GM18526 (cell line): ENCODE measurements around the gene NCSTN.

ENCODE experiments used
- POLR2A ChIP-seq: IDR thresholded peaks from 3 replicates; pipeline ENCODE4 v1.6.1; 2011; ENCODE audit not compliant: insufficient read length; ENCODE audit errors: extremely low read depth

Gene NCSTN

DNA sequence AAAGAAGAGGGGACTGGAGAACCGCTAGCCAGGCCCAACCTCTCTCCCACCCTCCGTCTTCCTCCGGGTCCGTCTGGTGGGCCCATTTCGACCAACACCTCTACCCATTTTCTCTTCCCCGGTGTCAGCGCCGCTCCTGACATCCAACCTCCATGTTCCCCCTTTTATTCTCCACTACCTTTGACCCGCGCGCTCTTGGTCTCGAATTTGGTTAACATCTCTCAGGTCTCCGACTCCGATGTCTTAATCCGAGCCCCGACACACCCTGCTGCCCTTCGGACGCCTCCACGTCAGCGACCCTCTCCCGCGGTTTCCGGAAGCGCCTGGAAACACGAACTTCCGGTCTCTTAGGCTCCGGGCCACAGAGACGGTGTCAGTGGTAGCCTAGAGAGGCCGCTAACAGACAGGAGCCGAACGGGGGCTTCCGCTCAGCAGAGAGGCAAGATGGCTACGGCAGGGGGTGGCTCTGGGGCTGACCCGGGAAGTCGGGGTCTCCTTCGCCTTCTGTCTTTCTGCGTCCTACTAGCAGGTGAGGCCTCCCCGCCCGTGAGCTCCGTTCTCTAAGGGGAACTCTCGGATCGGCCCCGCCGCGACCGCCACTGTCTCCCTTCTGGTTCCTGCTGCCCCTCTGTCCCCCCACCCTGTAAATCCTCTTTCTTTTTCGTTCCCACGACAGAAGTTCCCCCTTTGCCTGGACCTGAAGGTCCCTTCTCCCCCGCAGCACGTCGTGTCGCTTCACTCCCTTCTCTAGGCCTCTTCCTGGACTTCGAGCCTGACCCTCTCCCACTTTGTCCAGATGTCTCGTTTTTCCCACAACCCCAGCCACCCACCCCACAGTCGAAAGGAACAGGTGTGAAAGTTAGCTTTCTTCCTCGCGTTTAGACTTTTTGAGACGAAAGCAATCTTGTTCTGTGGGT lies at the start of gene NCSTN, which contains the start of gene COPA:
Gene NCSTN (plus strand): TSS at position 431 of the 917 bp plus-strand sequence. CDS start 14 bp downstream, at position 445.
Gene COPA (minus strand): TSS at position 298 of the 917 bp plus-strand sequence. CDS start 80 bp downstream, at position 218.
- TF ChIP-seq POLR2A = peak; percentile 89

DNA sequence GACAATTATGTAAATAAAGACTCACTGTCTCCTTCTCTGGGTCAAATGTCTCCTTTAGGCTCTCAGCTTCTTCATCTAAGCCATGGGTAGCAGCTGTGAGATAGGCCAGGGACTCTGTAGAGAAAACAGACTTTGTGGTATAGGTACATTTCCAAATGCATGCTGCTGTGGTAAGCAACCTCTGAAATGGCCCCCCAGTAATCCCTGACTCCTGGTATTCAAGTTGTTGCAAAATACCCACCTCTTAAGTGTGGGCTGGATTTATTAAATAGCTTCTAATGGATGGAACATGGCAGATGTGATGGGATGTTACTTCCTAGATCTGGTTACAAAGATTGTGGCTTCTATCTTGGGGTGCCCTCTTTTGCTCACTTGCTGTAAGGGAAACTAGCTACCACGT lies 47.1 kb upstream of the NCSTN start:
- no peak for TF ChIP-seq POLR2A

GRCh38 chr1:160300173-160300572 lies 43.0 kb upstream of the NCSTN start:
- no peak for TF ChIP-seq POLR2A

- TF ChIP-seq POLR2A = no peak
Measured at GRCh38 chr1:160307118-160307791, 35.9 kb upstream of the NCSTN start.

- no peak for TF ChIP-seq POLR2A
Measured at GRCh38 chr1:160308451-160309184, 34.6 kb upstream of the NCSTN start.

DNA sequence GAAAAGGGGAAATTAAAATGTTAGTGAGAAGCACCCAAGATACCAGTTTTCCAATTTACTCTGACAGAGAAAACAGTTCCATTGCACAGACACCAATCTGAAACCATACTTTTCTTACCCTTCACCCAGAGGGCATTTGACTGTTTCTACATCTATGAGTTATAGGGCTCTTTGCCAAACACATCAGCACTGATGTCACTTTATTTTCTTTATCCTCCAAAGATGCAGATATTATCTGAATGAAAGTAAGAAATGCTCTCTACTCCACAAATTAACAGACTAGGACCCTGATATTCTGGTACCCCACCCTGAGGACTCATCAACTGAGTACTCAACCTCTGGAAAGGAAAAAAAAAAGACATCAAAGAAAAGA lies 34.0 kb upstream of the NCSTN start:
- TF ChIP-seq POLR2A = no peak

DNA sequence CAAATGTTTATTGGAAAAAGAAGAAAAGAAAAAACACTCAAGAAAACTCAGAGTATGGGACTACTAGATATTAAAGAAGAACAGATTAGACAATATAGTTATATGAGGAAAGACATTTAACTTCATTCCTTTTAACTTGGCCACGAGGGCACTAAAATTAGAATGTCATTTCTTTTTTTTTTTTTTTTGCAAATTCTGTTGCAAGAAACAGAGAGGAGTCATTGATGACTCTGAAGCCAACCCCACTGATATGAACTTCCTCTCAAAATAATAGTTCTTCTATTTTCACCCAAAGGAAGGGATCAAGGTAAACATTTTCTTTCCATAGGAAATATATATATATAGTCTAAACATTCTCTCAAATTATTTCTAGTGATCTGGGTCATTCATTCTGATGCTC lies 33.6 kb upstream of the NCSTN start:
- TF ChIP-seq POLR2A = no peak

- TF ChIP-seq POLR2A = no peak
Measured at GRCh38 chr1:160315359-160315758, 27.8 kb upstream of the NCSTN start.

DNA sequence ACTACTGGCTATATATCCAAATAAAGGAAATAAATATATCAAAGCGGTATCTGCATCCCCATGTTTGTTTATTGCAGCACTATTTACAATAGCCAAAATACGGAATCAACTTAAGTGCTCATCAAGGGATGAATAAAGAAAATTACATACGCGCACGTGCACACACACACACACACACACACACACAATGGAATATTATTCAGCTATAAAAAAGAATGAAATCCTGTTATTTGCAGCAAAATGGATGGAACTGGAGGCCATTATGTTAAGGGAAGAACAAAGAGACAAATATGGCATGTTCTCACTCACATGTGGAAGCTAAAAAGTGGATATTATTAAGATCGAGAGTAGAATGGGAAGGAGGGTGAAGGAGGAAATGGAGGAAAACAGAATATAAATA lies 20.4 kb upstream of the NCSTN start:
- TF ChIP-seq POLR2A = no peak

GRCh38 chr1:160325252-160325651 lies 17.9 kb upstream of the NCSTN start:
- no peak for TF ChIP-seq POLR2A

DNA sequence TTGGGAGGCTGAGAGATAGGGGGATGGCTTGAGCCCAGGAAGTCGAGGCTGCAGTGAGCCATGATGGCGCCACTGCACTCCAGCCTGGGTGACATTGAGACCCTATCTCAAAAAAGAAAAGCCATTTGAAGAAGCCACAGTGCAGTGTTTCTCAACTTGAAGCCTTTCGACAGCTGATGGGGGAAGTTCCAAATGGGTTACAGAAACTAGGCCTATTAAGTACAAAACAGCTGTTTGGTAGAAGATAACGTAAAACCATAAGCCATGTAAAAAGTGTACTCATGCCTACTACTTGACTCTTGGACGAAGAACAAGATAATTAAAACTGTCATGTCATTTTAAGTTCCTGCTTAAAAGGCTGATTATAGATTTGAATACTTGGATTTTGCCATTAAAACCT lies 16.8 kb upstream of the NCSTN start:
- no peak for TF ChIP-seq POLR2A

- no peak for TF ChIP-seq POLR2A
Measured at GRCh38 chr1:160328184-160328583, 15.0 kb upstream of the NCSTN start.

- TF ChIP-seq POLR2A = no peak
Measured at GRCh38 chr1:160330119-160330518, 13.1 kb upstream of the NCSTN start.

DNA sequence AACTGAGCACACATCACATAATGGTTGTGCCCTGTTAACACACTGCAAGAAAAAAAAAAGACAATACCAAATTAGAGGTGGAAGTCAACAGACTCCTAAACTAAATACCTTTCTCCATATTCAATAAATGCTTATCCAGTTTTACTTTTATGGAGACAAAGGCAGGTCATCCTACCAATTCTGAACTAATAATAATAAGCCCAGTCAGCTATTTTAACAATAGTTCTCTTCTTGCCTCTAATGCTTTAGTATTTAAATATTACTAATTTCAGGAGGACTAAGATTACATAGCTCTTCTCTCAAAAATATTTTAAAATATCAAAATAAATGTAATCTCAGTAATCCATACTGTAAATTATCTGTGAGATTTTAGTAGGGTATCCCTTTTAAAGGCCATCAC lies 10.7 kb upstream of the NCSTN start:
- no peak for TF ChIP-seq POLR2A

DNA sequence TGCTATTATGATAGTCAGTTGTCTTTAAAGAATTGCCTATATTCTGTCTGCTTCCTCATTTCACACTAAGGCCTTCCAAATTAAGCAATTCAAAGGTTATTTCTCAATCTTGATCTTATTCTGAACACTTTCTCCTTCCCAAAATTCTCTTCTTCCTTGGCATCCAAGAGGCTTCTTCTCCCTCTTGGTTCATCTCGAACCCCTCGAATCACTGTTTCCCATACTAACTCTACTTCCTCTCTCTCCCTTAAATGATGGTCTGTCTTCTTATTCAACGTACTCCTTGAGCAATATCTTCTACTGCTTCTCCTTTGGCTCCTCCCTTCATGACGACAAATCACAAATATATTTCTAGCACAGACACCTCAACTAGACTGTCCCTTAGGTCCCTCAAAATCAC lies 4.6 kb upstream of the NCSTN start:
- TF ChIP-seq POLR2A = no peak

DNA sequence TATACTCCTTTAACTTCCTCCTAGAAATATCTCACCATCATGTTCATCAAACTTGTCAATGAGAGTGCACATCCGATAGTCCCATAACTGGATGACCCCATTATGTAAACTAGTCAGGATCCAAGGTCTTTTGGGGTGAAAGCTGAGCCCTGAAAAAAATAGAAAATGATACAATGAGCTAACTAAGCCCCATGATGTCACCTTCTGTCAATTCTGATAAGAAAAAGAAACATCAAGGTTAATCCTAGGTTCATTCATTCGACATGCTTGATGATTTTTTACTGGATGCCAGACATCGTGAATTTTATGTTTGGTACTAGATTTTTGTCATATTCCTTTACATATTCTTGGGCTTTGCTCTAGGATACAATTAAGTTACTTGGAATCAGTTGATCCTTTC lies 3.0 kb upstream of the NCSTN start:
- no peak for TF ChIP-seq POLR2A

GRCh38 chr1:160340866-160341265 lies 2.3 kb upstream of the NCSTN start:
- no peak for TF ChIP-seq POLR2A
